ENCODE measurements around the gene DSCAM.

DNA sequence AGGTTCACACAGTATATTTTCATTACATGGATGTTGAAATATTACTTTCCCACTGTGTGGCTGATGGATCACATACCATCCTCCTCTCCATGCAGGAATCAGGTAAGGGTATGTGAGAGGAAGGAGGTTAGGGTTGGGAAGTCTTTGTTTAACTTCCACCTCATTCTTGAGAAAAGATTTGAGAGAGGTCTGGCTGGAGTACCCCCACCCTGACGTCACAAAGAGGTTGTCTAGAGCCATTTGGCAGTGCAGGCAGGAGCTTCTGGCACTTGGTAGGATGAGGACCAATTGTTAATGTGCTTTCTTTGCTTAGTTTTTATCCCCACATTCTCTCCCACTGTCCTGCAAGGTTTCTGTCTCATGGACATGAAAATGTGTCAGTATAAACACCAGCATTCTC lies 356.6 kb downstream of the DSCAM start:
- TF ChIP-seq, protein P1, sequence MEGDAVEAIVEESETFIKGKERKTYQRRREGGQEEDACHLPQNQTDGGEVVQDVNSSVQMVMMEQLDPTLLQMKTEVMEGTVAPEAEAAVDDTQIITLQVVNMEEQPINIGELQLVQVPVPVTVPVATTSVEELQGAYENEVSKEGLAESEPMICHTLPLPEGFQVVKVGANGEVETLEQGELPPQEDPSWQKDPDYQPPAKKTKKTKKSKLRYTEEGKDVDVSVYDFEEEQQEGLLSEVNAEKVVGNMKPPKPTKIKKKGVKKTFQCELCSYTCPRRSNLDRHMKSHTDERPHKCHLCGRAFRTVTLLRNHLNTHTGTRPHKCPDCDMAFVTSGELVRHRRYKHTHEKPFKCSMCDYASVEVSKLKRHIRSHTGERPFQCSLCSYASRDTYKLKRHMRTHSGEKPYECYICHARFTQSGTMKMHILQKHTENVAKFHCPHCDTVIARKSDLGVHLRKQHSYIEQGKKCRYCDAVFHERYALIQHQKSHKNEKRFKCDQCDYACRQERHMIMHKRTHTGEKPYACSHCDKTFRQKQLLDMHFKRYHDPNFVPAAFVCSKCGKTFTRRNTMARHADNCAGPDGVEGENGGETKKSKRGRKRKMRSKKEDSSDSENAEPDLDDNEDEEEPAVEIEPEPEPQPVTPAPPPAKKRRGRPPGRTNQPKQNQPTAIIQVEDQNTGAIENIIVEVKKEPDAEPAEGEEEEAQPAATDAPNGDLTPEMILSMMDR (IDR thresholded peaks at IDR 0.05) = no peak
- no peak for TF ChIP-seq EP300 (IDR thresholded peaks at IDR 0.05)
- TF ChIP-seq POLR2A (IDR thresholded peaks at IDR 0.05) = no peak
- TF ChIP-seq POLR2AphosphoS5 (IDR thresholded peaks at IDR 0.05) = no peak
